T-cell (primary cell): ENCODE results near the gene CETP. TPM values are rescaled to one million over a fixed set of nuclear protein-coding genes. Genes with fewer than 3 reads are reported as not detected.

Source experiments
- ATAC-seq, 4 experiments: fragments of 200-7000 bp in 3 of 4; fragments of 150-1000 bp in 1 of 4; cut with Tn5 transposase; replicated peaks in 1 of 4; 1 replicate in 3 of 4; 2 replicates in 1 of 4; pipeline ENCODE4 v1.10.0; 2021; ENCODE audit warnings: moderate library complexity in 3 of 4, mild to moderate bottlenecking in 2 of 4, moderate number of reproducible peaks in 1 of 4
- CTCF ChIA-PET, 2 donors: fragments of 300-600 bp; sonication (Branson Sonifier 250); formaldehyde crosslinking; loops; one replicate each; lab custom pipeline; 2022; ENCODE audit warnings: antibody characterized with exemption in 2 of 2; lab: Charles Lee
- POLR2A ChIA-PET, 2 donors: fragments of 300-600 bp; sonication (Branson Sonifier 250); formaldehyde crosslinking; loops; one replicate each; lab custom pipeline; 2022; ENCODE audit warnings: antibody characterized with exemption in 2 of 2; lab: Charles Lee
- DNase-seq, 35 experiments: peaks; one replicate each; pipeline versions ENCODE4 v3.0.0 to v3.0.0-alpha.2; 2013 to 2023
- H3K27ac ChIP-seq: one replicate; pipeline ENCODE4 v1.5.1; 2013; ENCODE audit warnings: low read length
- H3K27me3 ChIP-seq, 2 experiments: replicated peaks in 1 of 2; 1 replicate in 1 of 2; 2 replicates in 1 of 2; pipeline versions ENCODE4 v1.6.1 to v1.7.0; 2013; ENCODE audit warnings: low read length in 1 of 2, mixed read lengths in 1 of 2; ENCODE audit not compliant: control insufficient read depth in 2 of 2, insufficient read depth in 2 of 2; ENCODE audit errors: extremely low read depth in 1 of 2
- H3K36me3 ChIP-seq, 2 donors: 1 replicate in 1 of 2; 2 replicates in 1 of 2; pipeline versions ENCODE4 v1.6.1 to v1.7.0; 2013; ENCODE audit warnings: low read length in 1 of 2; ENCODE audit not compliant: control insufficient read depth in 2 of 2, insufficient read depth in 1 of 2; ENCODE audit errors: extremely low read depth in 1 of 2
- H3K4me1 ChIP-seq, 2 experiments: 1 replicate in 1 of 2; 2 replicates in 1 of 2; pipeline versions ENCODE4 v1.6.1 to v1.7.0; 2013; ENCODE audit warnings: low read length in 2 of 2, mixed read lengths in 1 of 2; ENCODE audit not compliant: insufficient read depth in 2 of 2, control insufficient read depth in 1 of 2; ENCODE audit errors: extremely low read depth in 1 of 2
- H3K4me3 ChIP-seq, 2 donors: 1 replicate in 1 of 2; 2 replicates in 1 of 2; pipeline versions ENCODE4 v1.5.1 to v1.7.0; 2013; ENCODE audit warnings: mild to moderate bottlenecking in 2 of 2, low read length in 1 of 2, moderate library complexity in 1 of 2; ENCODE audit not compliant: control insufficient read depth in 1 of 2; ENCODE audit errors: extremely low read depth in 1 of 2
- H3K9me3 ChIP-seq: 2 replicates; pipeline ENCODE4 v1.7.0; 2013
- H3K27ac Mint-ChIP-seq, 2 donors: one replicate each; pipeline ENCODE4 v1.8.0; 2020 to 2021; ENCODE audit warnings: mild to moderate bottlenecking in 2 of 2, mixed read lengths in 2 of 2
- H3K27me3 Mint-ChIP-seq, 2 donors: one replicate each; pipeline ENCODE4 v1.8.0; 2021 to 2022; ENCODE audit warnings: mixed read lengths in 2 of 2
- H3K36me3 Mint-ChIP-seq: one replicate; pipeline ENCODE4 v1.8.0; 2021; ENCODE audit warnings: mixed read lengths
- H3K4me1 Mint-ChIP-seq, 3 donors: one replicate each; pipeline ENCODE4 v1.8.0; 2020 to 2022; ENCODE audit warnings: mixed read lengths in 3 of 3, mild to moderate bottlenecking in 1 of 3
- H3K4me3 Mint-ChIP-seq, 3 donors: one replicate each; pipeline ENCODE4 v1.8.0; 2020 to 2022; ENCODE audit warnings: mild to moderate bottlenecking in 3 of 3, mixed read lengths in 3 of 3, moderate library complexity in 3 of 3
- H3K9me3 Mint-ChIP-seq, 3 donors: one replicate each; pipeline ENCODE4 v1.8.0; 2020 to 2022; ENCODE audit warnings: mixed read lengths in 3 of 3
- WGBS: methylation state at CpG from one replicate; pipeline ENCODE4 v1.1.5; 2013; ENCODE audit warnings: missing lambda C conversion rate; ENCODE audit not compliant: insufficient coverage; 5-methylcytosine and 5-hydroxymethylcytosine counted together
- total RNA-seq, 35 experiments: library from RNA in 6 of 35; stranded (reverse) in 6 of 35; fragments of 120-200 nt in 1 of 35; gene quantifications; one replicate each; pipeline versions ENCODE4 v1.2.1 to v1.2.4 and lab custom pipeline; 2013 to 2026

CETP gene
- total RNA-seq, 5 donors from 2014 or later (not counting 1 experiment from before 2014, with no cell fraction given), result 0.18 to 0.25 (median 0.19) TPM; not detected in 2

GRCh38 chr16:56944954-56945839, 16.6 kb upstream of the CETP start:
- Mint-ChIP-seq H3K9me3 (no peaks in the 10 kb centered on the region), H3K36me3 (peaks cover 33% of the 10 kb centered on the region), H3K4me3 (no peak overlapping the region), H3K27ac (peak overlapping the region; percentile 37 to 49), H3K4me1 (peaks cover 8 to 17% (median 9%) of the 10 kb centered on the region in 3 donors), H3K27me3 (no peaks in the 10 kb centered on the region)
- H3K27ac ChIP-seq, result peak overlapping the region; percentile 2
- no peaks in the 10 kb centered on the region for H3K9me3 ChIP-seq
- DNase-seq, result no peak
- peaks cover 0 to 3% of the 10 kb centered on the region in 2 experiments for H3K4me1 ChIP-seq
- ATAC-seq, result no peak
- WGBS, result 71% methylated on average over 1 of the region's 2 CpGs
- no peaks in the 10 kb centered on the region for H3K27me3 ChIP-seq
- CTCF ChIA-PET, result interaction anchor here in 1 of 2 donors (0.6 kb wide), 2 partner anchors 74 to 237 kb away, joined by 3 read pairs; no protein-coding TSS in a partner anchor
- peaks cover 3 to 60% of the 10 kb centered on the region in 2 donors for H3K36me3 ChIP-seq
- no peak overlapping the region for H3K4me3 ChIP-seq
- POLR2A ChIA-PET, result interaction anchor here (0.6 to 1.4 kb wide), 5 partner anchors 9 to 502 kb away, joined by 4 to 13 read pairs (median 5); partner anchors contain the start of gene COQ9 (in 1 of the 2)

- no peaks in the 10 kb centered on the region for H3K9me3 ChIP-seq
- no peaks in the 10 kb centered on the region for H3K27me3 Mint-ChIP-seq
- peaks cover 10 to 20% (median 14%) of the 10 kb centered on the region in 3 donors for H3K4me1 Mint-ChIP-seq
- no peak for DNase-seq
- ATAC-seq, result no peak
- H3K27ac Mint-ChIP-seq, result peak overlapping the region in 1 of 2 donors; percentile 22
- ChIA-PET CTCF (interaction anchor here in 1 of 2 donors (0.6 kb wide), 2 partner anchors 75 to 236 kb away, joined by 3 read pairs; no protein-coding TSS in a partner anchor), POLR2A (interaction anchor here (0.6 kb wide), 4 partner anchors 10 to 502 kb away, joined by 4 to 13 read pairs (median 6); partner anchors contain the start of gene COQ9 (in 1 of the 2))
- H3K9me3 Mint-ChIP-seq, result no peaks in the 10 kb centered on the region
- peaks cover 0 to under 1% of the 10 kb centered on the region in 2 experiments for H3K4me1 ChIP-seq
- WGBS, result 86% methylated on average over 1 of the region's 12 CpGs
- H3K36me3 ChIP-seq, result peaks cover 2 to 52% of the 10 kb centered on the region in 2 donors
- no peaks in the 10 kb centered on the region for H3K27me3 ChIP-seq
- no peak overlapping the region for H3K4me3 Mint-ChIP-seq
- peaks cover 29% of the 10 kb centered on the region for H3K36me3 Mint-ChIP-seq
- no peak overlapping the region for H3K4me3 ChIP-seq
- no peak overlapping the region for H3K27ac ChIP-seq
These were observed 15.8 kb upstream of the CETP start for GRCh38 chr16:56945847-56946527.

DNA sequence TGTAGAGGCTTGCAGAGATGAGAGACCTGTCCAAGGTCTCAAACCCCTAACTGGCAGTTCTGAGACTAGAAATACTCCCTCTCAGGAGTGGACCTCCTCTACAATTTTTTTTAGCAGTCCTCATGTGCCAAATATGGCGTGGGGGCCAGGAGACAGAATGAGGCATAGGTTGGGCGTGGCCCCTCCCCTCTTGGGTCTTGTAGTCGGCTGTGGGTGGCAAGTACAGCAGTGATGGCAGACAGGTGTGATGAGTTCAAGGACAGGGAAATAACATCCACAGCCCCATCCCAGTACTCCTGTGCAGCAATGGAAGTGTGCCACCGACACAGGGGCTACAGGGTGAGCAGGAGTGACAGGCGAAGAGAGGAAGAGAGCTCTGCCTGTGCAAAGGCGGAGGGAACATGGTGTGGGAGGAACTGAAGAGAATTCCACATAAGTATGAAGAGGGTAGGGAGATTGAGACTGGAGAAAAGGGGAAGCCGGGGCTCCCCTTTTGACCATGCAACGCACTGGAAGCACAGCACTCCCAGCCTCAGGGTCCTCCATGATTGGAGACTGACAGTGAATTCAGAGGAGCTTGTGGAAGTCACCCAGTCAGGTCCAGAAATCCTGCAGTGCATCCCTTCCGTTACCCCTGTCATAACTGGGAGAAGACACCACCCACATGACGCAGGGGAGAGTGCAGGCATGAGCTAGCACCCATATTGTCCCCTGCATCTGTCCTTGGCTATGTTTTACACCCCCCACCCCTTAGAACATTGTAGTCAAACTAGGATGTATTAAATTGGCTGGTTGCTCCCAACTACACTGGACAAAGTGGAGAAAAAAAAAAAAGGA, 14.8 kb upstream of the CETP start:
- peaks cover 23% of the 10 kb centered on the region for H3K36me3 Mint-ChIP-seq
- peaks cover 11 to 23% (median 20%) of the 10 kb centered on the region in 3 donors for H3K4me1 Mint-ChIP-seq
- Histone ChIP-seq H3K4me1 (peaks cover 0 to 6% of the 10 kb centered on the region in 2 experiments), H3K4me3 (no peak overlapping the region), H3K27ac (no peak overlapping the region), H3K9me3 (no peaks in the 10 kb centered on the region), H3K36me3 (peaks cover 0 to 42% of the 10 kb centered on the region in 2 donors), H3K27me3 (no peaks in the 10 kb centered on the region)
- H3K9me3 Mint-ChIP-seq, result no peaks in the 10 kb centered on the region
- no peaks in the 10 kb centered on the region for H3K27me3 Mint-ChIP-seq
- DNase-seq (no peak), ATAC-seq (no peak)
- H3K4me3 Mint-ChIP-seq, result no peak overlapping the region
- WGBS, result 100% methylated on average over 4 of the region's 10 CpGs
- CTCF ChIA-PET, result interaction anchor here (0.6 to 0.8 kb wide), 4 partner anchors 10 to 415 kb away, joined by 3 to 5 read pairs (median 3); no protein-coding TSS in a partner anchor
- H3K27ac Mint-ChIP-seq, result peak overlapping the region; percentile 10 to 80
- POLR2A ChIA-PET, result interaction anchor here (0.5 to 0.7 kb wide), 7 partner anchors 55 to 1638 kb away, joined by 3 to 7 read pairs (median 3); no protein-coding TSS in a partner anchor

- H3K36me3 Mint-ChIP-seq, result peaks cover 21% of the 10 kb centered on the region
- Histone ChIP-seq H3K9me3 (no peaks in the 10 kb centered on the region), H3K36me3 (peaks cover 0 to 36% of the 10 kb centered on the region in 2 donors), H3K27me3 (no peaks in the 10 kb centered on the region), H3K4me3 (no peak overlapping the region), H3K4me1 (peaks cover 0 to 6% of the 10 kb centered on the region in 2 experiments), H3K27ac (no peak overlapping the region)
- H3K27me3 Mint-ChIP-seq, result no peaks in the 10 kb centered on the region
- POLR2A ChIA-PET, result interaction anchor here (0.5 to 0.7 kb wide), 6 partner anchors 55 to 1637 kb away, joined by 3 to 7 read pairs (median 3); no protein-coding TSS in a partner anchor
- no peak overlapping the region for H3K27ac Mint-ChIP-seq
- WGBS, result 100% methylated on average over 1 of the region's 2 CpGs
- DNase-seq (no peak), ATAC-seq (no peak)
- CTCF ChIA-PET, result interaction anchor here (0.6 to 0.8 kb wide), 5 partner anchors 9 to 415 kb away, joined by 3 to 5 read pairs (median 3); no protein-coding TSS in a partner anchor
- no peaks in the 10 kb centered on the region for H3K9me3 Mint-ChIP-seq
- H3K4me3 Mint-ChIP-seq, result no peak overlapping the region
- H3K4me1 Mint-ChIP-seq, result peaks cover 11 to 23% (median 20%) of the 10 kb centered on the region in 3 donors
These were observed 14.2 kb upstream of the CETP start for GRCh38 chr16:56947604-56947995.

DNA sequence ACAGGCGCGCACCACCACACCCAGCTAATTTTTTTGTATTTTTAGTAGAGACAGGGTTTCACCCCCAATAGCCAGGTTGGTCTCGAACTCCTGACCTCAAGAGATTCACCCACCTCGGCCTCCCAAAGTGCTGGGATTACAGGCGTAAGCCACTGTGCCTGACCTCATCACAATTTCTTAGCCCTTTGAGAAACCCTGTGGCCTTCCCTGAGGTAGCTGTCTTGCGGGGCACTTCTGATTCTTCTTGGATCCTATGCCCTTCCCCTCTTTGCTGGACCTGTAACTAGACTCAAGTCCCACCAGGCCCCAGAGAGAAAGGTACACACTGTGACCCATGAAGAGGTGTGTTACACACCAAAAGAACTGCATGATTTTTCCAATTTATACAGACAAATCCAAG, 13.5 kb upstream of the CETP start:
- DNase-seq, result no peak
- no peaks in the 10 kb centered on the region for H3K27me3 Mint-ChIP-seq
- Histone ChIP-seq H3K4me1 (peaks cover 0 to 6% of the 10 kb centered on the region in 2 experiments), H3K9me3 (no peaks in the 10 kb centered on the region), H3K36me3 (peaks cover 0 to 30% of the 10 kb centered on the region in 2 donors), H3K27me3 (no peaks in the 10 kb centered on the region), H3K4me3 (no peak overlapping the region), H3K27ac (no peak overlapping the region)
- WGBS, result 92% methylated on average over 2 of the region's 6 CpGs
- ChIA-PET CTCF (interaction anchor here in 1 of 2 donors (0.6 kb wide), 1 partner anchor 266 kb away, joined by 3 read pairs; no protein-coding TSS in a partner anchor), POLR2A (no interaction called here)
- no peak overlapping the region for H3K4me3 Mint-ChIP-seq
- no peaks in the 10 kb centered on the region for H3K9me3 Mint-ChIP-seq
- peaks cover 15% of the 10 kb centered on the region for H3K36me3 Mint-ChIP-seq
- no peak for ATAC-seq
- H3K27ac Mint-ChIP-seq, result no peak overlapping the region
- H3K4me1 Mint-ChIP-seq, result peaks cover 8 to 20% (median 19%) of the 10 kb centered on the region in 3 donors
